Lower lobe of right lung (tissue), 2 donors: ENCODE data around the gene IRS4. TPM values are rescaled to one million over a fixed set of nuclear protein-coding genes. Genes with fewer than 3 reads are reported as not detected.

Experiments used
- ATAC-seq, 2 donors: fragments of 200-7000 bp; cut with Tn5 transposase; one replicate each; pipeline ENCODE4 v1.9.1; 2020 to 2022; ENCODE audit warnings: mild to moderate bottlenecking in 2 of 2, moderate library complexity in 2 of 2
- DNase-seq: peaks from one replicate; pipeline ENCODE4 v3.0.0-alpha.2; 2020
- H3K27ac ChIP-seq: fragments of 200-600 bp; one replicate; pipeline ENCODE4 v1.8.0; 2022
- H3K27me3 ChIP-seq: fragments of 200-600 bp; one replicate; pipeline ENCODE4 v1.8.0; 2022; ENCODE audit warnings: low read depth
- H3K36me3 ChIP-seq: fragments of 200-600 bp; one replicate; pipeline ENCODE4 v1.8.0; 2022; ENCODE audit warnings: mild to moderate bottlenecking
- H3K4me1 ChIP-seq: fragments of 200-600 bp; one replicate; pipeline ENCODE4 v1.8.0; 2022
- H3K4me3 ChIP-seq: fragments of 200-600 bp; one replicate; pipeline ENCODE4 v1.8.0; 2022; ENCODE audit warnings: mild to moderate bottlenecking
- H3K9me3 ChIP-seq: fragments of 200-600 bp; one replicate; pipeline ENCODE4 v1.8.0; 2022
- intact Hi-C: fragments of 100-400 bp; cut with DNase I; formaldehyde crosslinking; loops from one replicate; pipeline ENCODE4 v1.11.0; 2022
- total RNA-seq: library from RNA; stranded (reverse); fragmentation: NEBNext Ultra II Directional; extraction: Animal tissue kit (Norgen Biotek cat#: 25700); gene quantifications from one replicate; pipeline ENCODE4 v1.2.1, GENCODE V29; 2021
- TF ChIP-seq, protein P1 (sequence below): fragments of 200-600 bp; IDR thresholded peaks from one replicate; pipeline ENCODE4 v1.8.0; 2022; ENCODE audit warnings: antibody characterized with exemption, mild to moderate bottlenecking
- donor health status: DM: no; HTN: yes; CAD: no; lungs with severe emphysema.

The IRS4 gene
- total RNA-seq, 1 donor from 2014 or later: 0.09 TPM

DNA sequence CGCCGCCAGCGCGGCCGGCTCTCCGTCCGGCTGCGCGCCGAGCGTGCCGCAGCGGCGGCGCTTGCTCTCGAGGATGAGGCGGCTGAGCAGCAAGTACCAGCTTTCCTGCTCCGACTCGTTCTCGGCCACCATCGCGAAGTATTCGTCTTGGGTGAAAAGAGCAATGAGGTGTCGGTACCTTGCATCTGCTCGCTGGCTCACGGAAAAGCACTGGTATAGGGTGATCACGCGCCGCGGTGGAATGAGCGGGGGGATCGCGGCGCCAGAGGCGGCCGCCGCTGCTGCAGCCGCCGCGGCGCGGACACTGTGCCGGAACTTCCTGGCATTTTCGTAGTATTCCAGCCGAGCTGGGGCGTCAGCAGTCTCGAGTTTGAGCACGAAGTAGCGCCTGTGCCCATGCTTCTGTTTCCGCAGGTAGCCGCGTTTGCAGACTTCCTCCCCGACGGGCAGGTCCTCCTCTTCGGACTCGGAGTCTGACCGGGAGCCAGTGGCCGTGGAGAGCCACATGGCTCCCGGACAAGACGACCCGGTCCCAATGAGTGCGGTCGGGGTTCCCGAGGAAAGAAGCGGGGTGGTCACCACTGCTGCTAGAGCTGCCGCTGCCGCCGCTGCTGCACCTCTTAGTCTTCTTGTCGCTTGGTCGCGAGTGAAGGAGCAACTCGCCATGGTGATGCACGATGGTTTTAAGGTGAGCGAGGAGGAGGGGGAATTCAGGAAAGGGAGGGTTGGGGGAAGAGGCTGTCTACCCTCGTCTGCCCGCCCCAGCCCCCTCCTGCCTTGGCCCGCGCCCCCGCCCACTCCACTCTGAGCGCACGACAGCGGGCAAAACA is 469 bp downstream of the IRS4 start:
- intact Hi-C loops: no loop called here
- H3K4me1 ChIP-seq: no peaks in the 10 kb centered on the region
- TF ChIP-seq, protein P1, sequence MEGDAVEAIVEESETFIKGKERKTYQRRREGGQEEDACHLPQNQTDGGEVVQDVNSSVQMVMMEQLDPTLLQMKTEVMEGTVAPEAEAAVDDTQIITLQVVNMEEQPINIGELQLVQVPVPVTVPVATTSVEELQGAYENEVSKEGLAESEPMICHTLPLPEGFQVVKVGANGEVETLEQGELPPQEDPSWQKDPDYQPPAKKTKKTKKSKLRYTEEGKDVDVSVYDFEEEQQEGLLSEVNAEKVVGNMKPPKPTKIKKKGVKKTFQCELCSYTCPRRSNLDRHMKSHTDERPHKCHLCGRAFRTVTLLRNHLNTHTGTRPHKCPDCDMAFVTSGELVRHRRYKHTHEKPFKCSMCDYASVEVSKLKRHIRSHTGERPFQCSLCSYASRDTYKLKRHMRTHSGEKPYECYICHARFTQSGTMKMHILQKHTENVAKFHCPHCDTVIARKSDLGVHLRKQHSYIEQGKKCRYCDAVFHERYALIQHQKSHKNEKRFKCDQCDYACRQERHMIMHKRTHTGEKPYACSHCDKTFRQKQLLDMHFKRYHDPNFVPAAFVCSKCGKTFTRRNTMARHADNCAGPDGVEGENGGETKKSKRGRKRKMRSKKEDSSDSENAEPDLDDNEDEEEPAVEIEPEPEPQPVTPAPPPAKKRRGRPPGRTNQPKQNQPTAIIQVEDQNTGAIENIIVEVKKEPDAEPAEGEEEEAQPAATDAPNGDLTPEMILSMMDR: no peak
- H3K9me3 ChIP-seq: no peaks in the 10 kb centered on the region
- ATAC-seq: peak; percentile 15 to 44
- H3K4me3 ChIP-seq: peak overlapping the region; percentile 43
- H3K27ac ChIP-seq: no peak overlapping the region
- peaks cover 20% of the 10 kb centered on the region for H3K27me3 ChIP-seq
- DNase-seq: no peak
- H3K36me3 ChIP-seq: no peaks in the 10 kb centered on the region

DNA sequence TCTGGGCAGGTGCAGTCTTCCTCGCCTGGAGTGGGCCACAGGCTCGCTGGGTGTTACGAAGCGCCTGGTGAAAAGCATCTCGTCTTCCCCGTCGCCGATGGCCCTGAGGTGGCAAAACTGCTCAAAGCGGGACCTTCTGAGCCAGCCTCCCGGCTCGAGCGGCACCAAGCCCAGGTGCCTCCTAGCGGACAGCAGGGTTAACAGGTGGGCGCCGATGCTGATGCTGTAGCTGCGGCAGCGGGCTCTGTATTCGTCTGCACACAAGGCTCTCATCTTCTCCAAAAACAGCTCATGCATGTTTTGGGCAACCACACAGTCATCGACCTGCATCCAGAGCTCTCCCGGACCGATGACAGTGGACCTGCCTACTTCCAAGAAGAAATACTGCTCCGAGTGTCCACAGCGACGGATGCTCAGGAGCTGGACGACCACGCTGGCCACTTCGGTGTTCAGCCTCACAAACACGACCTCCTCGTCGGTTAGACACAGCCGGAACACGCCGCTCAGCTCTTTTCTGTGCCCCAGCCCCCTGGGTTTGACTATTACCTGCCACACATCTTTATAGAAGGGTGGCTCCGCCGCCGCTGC is 1.2 kb downstream of the IRS4 start:
- Histone ChIP-seq H3K27ac (no peak overlapping the region), H3K4me1 (no peaks in the 10 kb centered on the region), H3K4me3 (peak overlapping the region; percentile 43), H3K36me3 (no peaks in the 10 kb centered on the region), H3K27me3 (peaks cover 16% of the 10 kb centered on the region), H3K9me3 (no peaks in the 10 kb centered on the region)
- intact Hi-C loops: no loop called here
- no peak for DNase-seq
- TF ChIP-seq, protein P1: no peak
- peak in 1 of 2 donors; percentile 28 for ATAC-seq

DNA sequence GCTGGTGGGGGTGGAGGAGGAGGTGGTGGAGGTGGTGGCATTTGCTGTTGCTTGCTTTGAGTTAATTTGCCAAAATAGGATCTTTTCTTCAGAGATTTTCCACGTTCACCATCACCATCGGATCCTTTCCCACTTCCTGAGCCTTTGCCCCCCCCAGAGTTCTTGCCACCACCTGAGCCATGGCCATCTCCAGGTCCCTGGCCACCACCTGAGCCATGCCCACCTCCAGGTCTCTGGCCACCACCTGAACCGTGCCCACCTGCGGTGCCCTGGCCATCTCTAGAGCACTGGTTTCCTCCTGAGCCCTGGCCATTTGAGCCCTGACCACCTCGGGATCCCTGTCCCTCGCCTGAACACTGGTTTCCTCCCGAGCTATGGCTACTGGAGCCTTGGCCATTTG is 1.9 kb downstream of the IRS4 start:
- peaks cover 14% of the 10 kb centered on the region for H3K27me3 ChIP-seq
- no peak overlapping the region for H3K4me3 ChIP-seq
- H3K4me1 ChIP-seq: no peaks in the 10 kb centered on the region
- no peak for ATAC-seq
- DNase-seq: no peak
- no peaks in the 10 kb centered on the region for H3K9me3 ChIP-seq
- no peaks in the 10 kb centered on the region for H3K36me3 ChIP-seq
- TF ChIP-seq, protein P1: no peak
- intact Hi-C loops: no loop called here
- no peak overlapping the region for H3K27ac ChIP-seq

DNA sequence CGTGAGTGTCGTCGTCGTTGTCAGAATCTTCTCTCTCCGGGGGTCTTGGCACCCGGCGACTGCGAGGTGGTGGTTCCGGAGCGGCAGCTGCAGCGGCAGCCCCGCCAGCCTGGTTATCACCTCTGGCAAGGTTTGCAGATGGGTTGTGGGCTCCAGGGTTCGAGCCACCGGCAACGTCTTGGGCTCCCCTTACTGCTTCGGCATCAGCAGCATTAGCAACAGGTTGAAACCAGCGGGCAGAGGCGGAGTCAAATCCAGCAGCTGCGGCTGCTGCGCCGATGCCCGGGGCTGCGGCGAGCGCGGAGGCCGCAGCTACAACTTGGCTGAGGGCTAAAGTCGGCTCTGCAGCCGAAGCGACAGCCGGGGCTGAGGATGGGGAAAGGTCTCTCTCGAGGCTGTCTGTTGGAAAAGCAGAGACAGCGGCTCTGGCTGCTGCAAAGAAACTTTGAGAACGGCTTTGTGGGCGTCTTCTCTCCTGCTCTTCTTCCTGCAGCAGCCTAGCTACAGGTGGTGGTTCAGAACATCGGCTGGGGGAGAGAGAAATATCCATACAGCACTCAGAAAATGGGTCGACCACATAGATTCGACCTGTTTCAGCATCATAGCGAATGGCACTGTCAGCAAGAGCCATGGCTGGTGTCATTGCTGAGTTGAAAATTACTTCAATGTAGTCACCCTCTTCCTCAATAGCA is 3.6 kb downstream of the IRS4 start:
- Histone ChIP-seq H3K4me3 (no peak overlapping the region), H3K27me3 (peaks cover 10% of the 10 kb centered on the region), H3K36me3 (no peaks in the 10 kb centered on the region), H3K4me1 (no peaks in the 10 kb centered on the region), H3K27ac (no peak overlapping the region), H3K9me3 (no peaks in the 10 kb centered on the region)
- TF ChIP-seq, protein P1: no peak
- intact Hi-C loops: no loop called here
- ATAC-seq: no peak
- no peak for DNase-seq

DNA sequence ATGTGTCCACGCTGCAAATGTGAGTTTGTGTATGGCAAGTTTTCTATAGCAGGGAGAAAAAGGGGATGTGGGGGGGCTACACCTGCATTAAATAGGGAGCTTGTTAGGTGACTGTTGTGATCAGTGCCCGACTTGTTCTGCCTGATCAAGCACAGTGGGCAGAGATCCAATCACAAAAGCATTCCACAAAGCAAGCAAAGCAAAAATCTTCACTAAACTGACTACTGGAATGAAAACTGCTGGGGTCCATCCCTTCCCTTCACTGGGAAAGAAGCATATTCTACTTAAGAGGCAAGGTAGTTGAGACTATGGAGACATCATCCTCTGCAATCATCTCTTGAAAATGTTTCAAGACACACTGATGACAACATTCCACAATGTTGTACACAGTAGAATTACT is 5.2 kb downstream of the IRS4 start:
- no peak overlapping the region for H3K27ac ChIP-seq
- no peaks in the 10 kb centered on the region for H3K9me3 ChIP-seq
- no peaks in the 10 kb centered on the region for H3K36me3 ChIP-seq
- intact Hi-C loops: no loop called here
- no peak for ATAC-seq
- H3K27me3 ChIP-seq: peaks cover 10% of the 10 kb centered on the region
- no peaks in the 10 kb centered on the region for H3K4me1 ChIP-seq
- TF ChIP-seq, protein P1: no peak
- DNase-seq: no peak
- no peak overlapping the region for H3K4me3 ChIP-seq
